K562 (cell line): Measurements from ENCODE around the gene PCCA. TPM values are rescaled to one million over a fixed set of nuclear protein-coding genes. Genes with fewer than 3 reads are reported as not detected.

Experiments used
- CHAMP1 ChIP-seq: fragments of 450-650 bp; IDR thresholded peaks from 2 replicates; pipeline ENCODE4 v1.6.1; 2016; ENCODE audit warnings: mild to moderate bottlenecking
- GTF2A2 ChIP-seq: IDR thresholded peaks from 2 replicates; pipeline ENCODE4 v1.6.1; 2016; ENCODE audit warnings: mild to moderate bottlenecking, missing genetic modification characterization, missing compliant biosample characterization
- HMGN3 ChIP-seq: IDR thresholded peaks from 2 replicates; pipeline ENCODE4 v1.6.1; 2011; ENCODE audit warnings: borderline replicate concordance, low read depth, mild to moderate bottlenecking, mixed read lengths, low read length; ENCODE audit not compliant: insufficient read length; ENCODE audit errors: extremely low read depth
- HNRNPLL ChIP-seq: fragments of 200-400 bp; formaldehyde crosslinking; IDR thresholded peaks from 2 replicates; pipeline ENCODE4 v1.6.1; 2017; ENCODE audit warnings: low read length, low read depth, mild to moderate bottlenecking; ENCODE audit not compliant: poor library complexity, severe bottlenecking
- JUNB ChIP-seq: fragments of 450-650 bp; formaldehyde crosslinking; conservative IDR thresholded peaks from 2 replicates; pipeline ENCODE4 v1.4.0; 2020; ENCODE audit warnings: mild to moderate bottlenecking
- PKNOX1 ChIP-seq: fragments of 450-650 bp; IDR thresholded peaks from 2 replicates; pipeline ENCODE4 v1.6.1; 2016
- THRB ChIP-seq: fragments of 450-650 bp; formaldehyde crosslinking; conservative IDR thresholded peaks from 2 replicates; pipeline ENCODE4 v1.4.0; 2022; ENCODE audit warnings: mild to moderate bottlenecking, missing genetic modification characterization
- U2AF2 ChIP-seq: fragments of 200-400 bp; formaldehyde crosslinking; optimal IDR thresholded peaks from 2 replicates; pipeline ENCODE3; 2017; ENCODE audit warnings: low read depth, mild to moderate bottlenecking, low read length
- polyA plus RNA-seq, 8 experiments: library from polyadenylated mRNA; depleted of rRNA in 4 of 8; stranded (reverse) in 5 of 8; unstranded in 3 of 8; fragments of >200 nt; fragmentation: Nextera tagmentation in 2 of 8; fragmentation: Illumina TruSeq in 1 of 8; extraction: Ambion mirVana in 2 of 8; extraction: Trizol in 1 of 8; gene quantifications; 2 replicates each; pipeline versions ENCODE4 v1.2.1 to v1.2.3, GENCODE V29; 2011 to 2014; ENCODE audit warnings: inconsistent platforms in 1 of 8, missing spikeins in 1 of 8
- total RNA-seq, 7 experiments: library from RNA; depleted of rRNA in 6 of 7; stranded (reverse); fragments of >200 nt in 6 of 7; fragmentation: Illumina TruSeq in 2 of 7; extraction: Trizol in 2 of 7; gene quantifications; 2 replicates each; pipeline versions ENCODE4 v1.2.1 to v1.2.3, GENCODE V29; 2011 to 2021; ENCODE audit warnings: low replicate concordance in 1 of 7

Gene PCCA
- total and polyA plus RNA-seq, 9 of the 15 experiments (the other 6 are each of a cell fraction or from before 2014, with no cell fraction given), result 5.2 to 14.1 (median 9.7) TPM

- TF ChIP-seq THRB (no peak), U2AF2 (no peak), HNRNPLL (no peak), JUNB (no peak), CHAMP1 (no peak), PKNOX1 (no peak), HMGN3 (no peak), GTF2A2 (tag) (no peak)
These were observed 58.9 kb downstream of the PCCA start (continued) for GRCh38 chr13:100147825-100148224.
